H1 (cell line): ENCODE measurements around the gene CD46. TPM values are rescaled to one million over a fixed set of nuclear protein-coding genes. Genes with fewer than 3 reads are reported as not detected.

Experiments used
- BACH1 ChIP-seq: IDR thresholded peaks from 2 replicates; pipeline ENCODE4 v1.6.1; 2012; ENCODE audit warnings: low read length, improper control_type of control experiment
- CHD7 ChIP-seq: fragments of 300-600 bp; sonication (generic); IDR thresholded peaks from 2 replicates; pipeline ENCODE4 v1.7.1; 2012; ENCODE audit warnings: low read length, moderate library complexity, mild to moderate bottlenecking, inconsistent platforms; ENCODE audit not compliant: insufficient replicate concordance
- JUN ChIP-seq: IDR thresholded peaks from 2 replicates; pipeline ENCODE4 v1.6.1; 2011; ENCODE audit warnings: low read depth, mild to moderate bottlenecking, improper control_type of control experiment, low read length
- SIRT6 ChIP-seq: IDR thresholded peaks from one replicate; pipeline ENCODE4 v1.7.1; 2012; ENCODE audit warnings: low read length, inconsistent platforms
- TAF7 ChIP-seq: optimal IDR thresholded peaks from 2 replicates; pipeline ENCODE3; 2011; ENCODE audit warnings: low read depth, mild to moderate bottlenecking, inconsistent platforms, low read length, moderate library complexity, borderline replicate concordance
- polyA plus RNA-seq, 7 experiments: library from polyadenylated mRNA; depleted of rRNA in 3 of 7; stranded (reverse) in 5 of 7; unstranded in 2 of 7; fragments of >200 nt in 5 of 7; fragments of 200-250 nt in 2 of 7; gene quantifications; 1 replicate in 5 of 7; 2 replicates in 1 of 7; 4 replicates in 1 of 7; pipeline versions ENCODE4 v1.2.1 to v1.2.3, GENCODE V29; 2011 to 2013; ENCODE audit warnings: missing spikeins in 2 of 7, mixed read lengths in 2 of 7
- total RNA-seq: library from RNA; stranded (reverse); fragmentation: NEBNext Ultra II Directional; extraction: Animal tissue kit (Norgen Biotek cat#: 25700); gene quantifications from 2 replicates; pipeline ENCODE4 v1.2.1, GENCODE V29; 2021
- TF ChIP-seq, protein P1 (sequence below): IDR thresholded peaks from 2 replicates; pipeline ENCODE4 v1.6.1; 2012; ENCODE audit warnings: low read length, inconsistent platforms
- TF ChIP-seq, protein P2 (sequence below): IDR thresholded peaks from 2 replicates; pipeline ENCODE4 v1.6.1; 2012; ENCODE audit warnings: inconsistent platforms

The CD46 gene
- total and polyA plus RNA-seq, 2 of the 8 experiments (the other 6 are each of a cell fraction or from before 2014, with no cell fraction given), result 60.9 to 113 TPM

GRCh38 chr1:207818971-207819451 is 67.2 kb downstream of the CD46 start (continued):
- TF ChIP-seq CHD7, result no peak
- TF ChIP-seq, protein P1, sequence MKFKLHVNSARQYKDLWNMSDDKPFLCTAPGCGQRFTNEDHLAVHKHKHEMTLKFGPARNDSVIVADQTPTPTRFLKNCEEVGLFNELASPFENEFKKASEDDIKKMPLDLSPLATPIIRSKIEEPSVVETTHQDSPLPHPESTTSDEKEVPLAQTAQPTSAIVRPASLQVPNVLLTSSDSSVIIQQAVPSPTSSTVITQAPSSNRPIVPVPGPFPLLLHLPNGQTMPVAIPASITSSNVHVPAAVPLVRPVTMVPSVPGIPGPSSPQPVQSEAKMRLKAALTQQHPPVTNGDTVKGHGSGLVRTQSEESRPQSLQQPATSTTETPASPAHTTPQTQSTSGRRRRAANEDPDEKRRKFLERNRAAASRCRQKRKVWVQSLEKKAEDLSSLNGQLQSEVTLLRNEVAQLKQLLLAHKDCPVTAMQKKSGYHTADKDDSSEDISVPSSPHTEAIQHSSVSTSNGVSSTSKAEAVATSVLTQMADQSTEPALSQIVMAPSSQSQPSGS, result no peak
- no peak for TF ChIP-seq TAF7
- no peak for TF ChIP-seq JUN
- TF ChIP-seq, protein P2, sequence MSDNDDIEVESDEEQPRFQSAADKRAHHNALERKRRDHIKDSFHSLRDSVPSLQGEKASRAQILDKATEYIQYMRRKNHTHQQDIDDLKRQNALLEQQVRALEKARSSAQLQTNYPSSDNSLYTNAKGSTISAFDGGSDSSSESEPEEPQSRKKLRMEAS, result no peak
- no peak for TF ChIP-seq SIRT6
- no peak for TF ChIP-seq BACH1
